K562 (cell line): ENCODE measurements around the gene CCDC172. TPM values are rescaled to one million over a fixed set of nuclear protein-coding genes. Genes with fewer than 3 reads are reported as not detected.

Source experiments
- ATAC-seq: fragments of 200-7000 bp; cut with Tn5 transposase; 3 replicates; pipeline ENCODE4 v1.9.1; 2020; ENCODE audit warnings: moderate library complexity
- BruUV-seq: library from RNA; stranded (reverse); fragments of 400-500 nt; replicated peaks from 2 replicates; lab custom pipeline; 2021; lab: Mats Ljungman, UMichigan
- CTCF ChIA-PET: fragments of 300-600 bp; formaldehyde crosslinking; extraction: SDS; loops from one replicate; lab custom pipeline; 2021; ENCODE audit warnings: low intra/inter-chr PET ratio; lab: Yijun Ruan, JAX
- POLR2A ChIA-PET: fragments of 300-600, 350-650 bp; sonication (Branson Sonifier 250); formaldehyde crosslinking; extraction: SDS; loops from one replicate; lab custom pipeline; 2021; ENCODE audit warnings: antibody characterized with exemption, inconsistent platforms; lab: Yijun Ruan, JAX
- DNase-seq, 4 experiments: peaks; one replicate each; pipeline versions ENCODE4 v3.0.0 to v3.0.0-alpha.2; 2011 to 2018; ENCODE audit warnings: low spot score in 3 of 4, mixed read lengths in 3 of 4; ENCODE audit errors: extremely low read depth in 1 of 4
- FAIRE-seq: peaks from 2 replicates; lab custom pipeline; 2011; peaks lifted over from hg19 to GRCh38; lab: Jason Lieb, UNC
- H2AFZ ChIP-seq: 2 replicates; pipeline ENCODE4 v1.6.0; 2011; ENCODE audit warnings: low read depth, low read length, control low read depth, inconsistent platforms
- H3K27ac ChIP-seq: fragments of 200-600 bp; 3 replicates; pipeline ENCODE4 v1.8.0; 2011; ENCODE audit warnings: low read depth, mild to moderate bottlenecking, control low read depth, inconsistent platforms, low read length, moderate library complexity, mixed read lengths; ENCODE audit errors: extremely low read depth
- H3K27me3 ChIP-seq, 2 experiments: fragments of 300-600 bp in 1 of 2; 2 replicates in 1 of 2; 3 replicates in 1 of 2; pipeline versions ENCODE4 v1.6.0 to v1.8.0; 2011; ENCODE audit warnings: inconsistent platforms in 2 of 2, low read length in 2 of 2, mild to moderate bottlenecking in 1 of 2, mixed read lengths in 1 of 2, moderate library complexity in 1 of 2; ENCODE audit not compliant: control insufficient read depth in 2 of 2, insufficient read depth in 2 of 2
- H3K36me3 ChIP-seq: fragments of 300-600 bp; 3 replicates; pipeline ENCODE4 v1.8.0; 2011; ENCODE audit warnings: mild to moderate bottlenecking, low read length, inconsistent platforms; ENCODE audit not compliant: control insufficient read depth, insufficient read depth
- H3K4me1 ChIP-seq, 2 experiments: fragments of 200-600 bp in 1 of 2; replicated peaks in 1 of 2; 2 replicates in 1 of 2; 3 replicates in 1 of 2; pipeline versions ENCODE4 v1.5.1 to v1.8.0; 2011; ENCODE audit warnings: inconsistent platforms in 2 of 2, low read length in 2 of 2, mild to moderate bottlenecking in 1 of 2, mixed read lengths in 1 of 2, moderate library complexity in 1 of 2; ENCODE audit not compliant: control insufficient read depth in 2 of 2, insufficient read depth in 2 of 2
- H3K4me2 ChIP-seq: 2 replicates; pipeline ENCODE4 v1.6.1; 2011; ENCODE audit warnings: low read length, control low read depth, inconsistent platforms, mixed read lengths; ENCODE audit not compliant: insufficient read depth
- H3K4me3 ChIP-seq: fragments of 200-600 bp; sonication (generic), shearing (Covaris generic); 2 replicates; pipeline ENCODE4 v1.5.1; 2016; ENCODE audit warnings: control low read depth, inconsistent platforms
- H3K79me2 ChIP-seq: fragments of 200-600 bp; 3 replicates; pipeline ENCODE4 v1.8.0; 2011; ENCODE audit warnings: low read length, inconsistent platforms; ENCODE audit not compliant: control insufficient read depth, insufficient read depth
- H3K9ac ChIP-seq, 2 experiments: 2 replicates each; pipeline versions ENCODE4 v1.6.0 to v1.6.1; 2011; ENCODE audit warnings: low read depth in 2 of 2, low read length in 2 of 2, control low read depth in 1 of 2, inconsistent platforms in 1 of 2, mild to moderate bottlenecking in 1 of 2, mixed read lengths in 1 of 2; ENCODE audit not compliant: insufficient read depth in 1 of 2
- H3K9me1 ChIP-seq: one replicate; pipeline ENCODE4 v1.6.0; 2011; ENCODE audit warnings: inconsistent platforms, mild to moderate bottlenecking, low read length, moderate library complexity; ENCODE audit not compliant: control insufficient read depth, insufficient read depth
- H3K9me3 ChIP-seq: replicated peaks from 2 replicates; pipeline ENCODE4 v1.5.1; 2011; ENCODE audit warnings: low read depth, low read length, inconsistent platforms; ENCODE audit not compliant: control insufficient read depth, insufficient read depth
- H4K20me1 ChIP-seq: replicated peaks from 2 replicates; pipeline ENCODE4 v1.6.1; 2011; ENCODE audit warnings: low read length, inconsistent platforms, mixed read lengths; ENCODE audit not compliant: control insufficient read depth, insufficient read depth
- BRF1 ChIP-seq: IDR thresholded peaks from 3 replicates; pipeline ENCODE4 v1.6.1; 2011; ENCODE audit warnings: borderline replicate concordance, mild to moderate bottlenecking; ENCODE audit not compliant: insufficient read length; ENCODE audit errors: extremely low read depth
- FOXP1 ChIP-seq: sonication (generic); formaldehyde crosslinking; IDR thresholded peaks from 2 replicates; pipeline ENCODE4 v1.8.0; 2022; ENCODE audit warnings: mild to moderate bottlenecking, missing genetic modification reagents
- GTF2F1 ChIP-seq: IDR thresholded peaks from 2 replicates; pipeline ENCODE4 v1.6.1; 2011; ENCODE audit warnings: low read depth, low read length, improper control_type of control experiment
- IRF1 ChIP-seq: sonication (generic); formaldehyde crosslinking; IDR thresholded peaks from 2 replicates; pipeline ENCODE4 v1.8.0; 2022; ENCODE audit warnings: missing genetic modification reagents, mild to moderate bottlenecking, borderline replicate concordance
- LCOR ChIP-seq: sonication (generic); formaldehyde crosslinking; IDR thresholded peaks from 2 replicates; pipeline ENCODE4 v1.8.0; 2022; ENCODE audit warnings: mild to moderate bottlenecking, missing genetic modification reagents
- MAFF ChIP-seq: IDR thresholded peaks from 2 replicates; pipeline ENCODE4 v1.6.1; 2012; ENCODE audit warnings: low read length, improper control_type of control experiment
- MIER1 ChIP-seq: fragments of 450-650 bp; IDR thresholded peaks from 2 replicates; pipeline ENCODE4 v1.6.1; 2016; ENCODE audit warnings: antibody characterized with exemption, mild to moderate bottlenecking, low read depth
- NCOA6 ChIP-seq: fragments of 450-650 bp; IDR thresholded peaks from 2 replicates; pipeline ENCODE4 v1.6.1; 2017; ENCODE audit warnings: mild to moderate bottlenecking
- POLR2H ChIP-seq: IDR thresholded peaks from 2 replicates; pipeline ENCODE4 v1.6.1; 2016; ENCODE audit warnings: missing genetic modification characterization, low read depth, mild to moderate bottlenecking, control low read depth, missing compliant biosample characterization, moderate library complexity
- ZBTB40 ChIP-seq, 2 experiments: fragments of 450-650 bp in 1 of 2; sonication (generic) in 1 of 2; formaldehyde crosslinking in 1 of 2; IDR thresholded peaks; 2 replicates each; pipeline versions ENCODE4 v1.7.1 to v1.9.0; 2016 to 2022; ENCODE audit warnings: inconsistent platforms in 1 of 2, mild to moderate bottlenecking in 1 of 2, missing genetic modification reagents in 1 of 2
- WGBS: fragments of 100-300 bp; shearing (Covaris generic); methylation state at CpG from one replicate; pipeline ENCODE4 v1.1.6; 2016; ENCODE audit warnings: low coverage, mixed read lengths; ENCODE audit not compliant: insufficient coverage; ENCODE audit errors: missing lambda C conversion rate; 5-methylcytosine and 5-hydroxymethylcytosine counted together
- in situ Hi-C: fragments of 300-500 bp; cut with MboI; formaldehyde crosslinking; loops from 4 replicates; pipeline ENCODE4 v1.15.0; 2018; ENCODE audit warnings: inconsistent platforms, mixed read lengths
- intact Hi-C: fragments of 100-400 bp; cut with micrococcal nuclease; formaldehyde crosslinking; loops from 2 replicates; pipeline ENCODE4 v1.14.2; 2022
- polyA plus RNA-seq, 8 experiments: library from polyadenylated mRNA; depleted of rRNA in 4 of 8; stranded (reverse) in 5 of 8; unstranded in 3 of 8; fragments of >200 nt; fragmentation: Nextera tagmentation in 2 of 8; fragmentation: Illumina TruSeq in 1 of 8; extraction: Ambion mirVana in 2 of 8; extraction: Trizol in 1 of 8; gene quantifications; 2 replicates each; pipeline versions ENCODE4 v1.2.1 to v1.2.3, GENCODE V29; 2011 to 2014; ENCODE audit warnings: inconsistent platforms in 1 of 8, missing spikeins in 1 of 8
- total RNA-seq, 7 experiments: library from RNA; depleted of rRNA in 6 of 7; stranded (reverse); fragments of >200 nt in 6 of 7; fragmentation: Illumina TruSeq in 2 of 7; extraction: Trizol in 2 of 7; gene quantifications; 2 replicates each; pipeline versions ENCODE4 v1.2.1 to v1.2.3, GENCODE V29; 2011 to 2021; ENCODE audit warnings: low replicate concordance in 1 of 7
- TF ChIP-seq, protein P1 (sequence below): fragments of 200-800 bp; sonication (Bioruptor generic); IDR thresholded peaks from 2 replicates; pipeline ENCODE4 v1.6.1; 2017; ENCODE audit warnings: missing genetic modification characterization, missing compliant biosample characterization

The CCDC172 gene
- total and polyA plus RNA-seq, 9 of the 15 experiments (the other 6 are each of a cell fraction or from before 2014, with no cell fraction given) = not detected

- H3K9me1 ChIP-seq = no peaks in the 10 kb centered on the region
- TF ChIP-seq MIER1 (no peak), ZBTB40 (IDR thresholded peaks at IDR 0.05) (no peak), ZBTB40 (CRISPR knock-in tag; IDR thresholded peaks at IDR 0.05) (no peak), GTF2F1 (no peak), BRF1 (no peak), FOXP1 (CRISPR knock-in tag) (no peak), MAFF (no peak), IRF1 (CRISPR knock-in tag) (no peak), NCOA6 (no peak), POLR2H (no peak), LCOR (CRISPR knock-in tag) (no peak)
- TF ChIP-seq, protein P1, sequence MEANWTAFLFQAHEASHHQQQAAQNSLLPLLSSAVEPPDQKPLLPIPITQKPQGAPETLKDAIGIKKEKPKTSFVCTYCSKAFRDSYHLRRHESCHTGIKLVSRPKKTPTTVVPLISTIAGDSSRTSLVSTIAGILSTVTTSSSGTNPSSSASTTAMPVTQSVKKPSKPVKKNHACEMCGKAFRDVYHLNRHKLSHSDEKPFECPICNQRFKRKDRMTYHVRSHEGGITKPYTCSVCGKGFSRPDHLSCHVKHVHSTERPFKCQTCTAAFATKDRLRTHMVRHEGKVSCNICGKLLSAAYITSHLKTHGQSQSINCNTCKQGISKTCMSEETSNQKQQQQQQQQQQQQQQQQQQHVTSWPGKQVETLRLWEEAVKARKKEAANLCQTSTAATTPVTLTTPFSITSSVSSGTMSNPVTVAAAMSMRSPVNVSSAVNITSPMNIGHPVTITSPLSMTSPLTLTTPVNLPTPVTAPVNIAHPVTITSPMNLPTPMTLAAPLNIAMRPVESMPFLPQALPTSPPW (CRISPR knock-in tag) = no peak
- no peaks in the 10 kb centered on the region for H3K79me2 ChIP-seq
- in situ Hi-C loops (no loop called here), intact Hi-C loops (no loop called here)
- H3K9ac ChIP-seq = no peak overlapping the region
- no peaks in the 10 kb centered on the region for H4K20me1 ChIP-seq
- BruUV-seq = no TSS peak
- no peak overlapping the region for H2AFZ ChIP-seq
- ATAC-seq (no peak), DNase-seq (no peak), FAIRE-seq (no peak)
- no peaks in the 10 kb centered on the region for H3K36me3 ChIP-seq
- no peak overlapping the region for H3K4me3 ChIP-seq
- POLR2A ChIA-PET = no interaction called here
- no peak overlapping the region for H3K4me2 ChIP-seq
- 0% methylated on average over 2 of the region's 2 CpGs for WGBS
- CTCF ChIA-PET = no interaction called here
- H3K27ac ChIP-seq = no peak overlapping the region
- H3K27me3 ChIP-seq = no peaks in the 10 kb centered on the region
- H3K9me3 ChIP-seq = no peaks in the 10 kb centered on the region
- no peaks in the 10 kb centered on the region for H3K4me1 ChIP-seq
These were observed 7.6 kb downstream of the CCDC172 start for GRCh38 chr10:116331815-116332214.
